ENCODE measurements around the gene PVALEF.

GRCh38 chr17:81120695-81121621 lies 44.3 kb upstream of the PVALEF start:
- TF ChIP-seq, protein P1, sequence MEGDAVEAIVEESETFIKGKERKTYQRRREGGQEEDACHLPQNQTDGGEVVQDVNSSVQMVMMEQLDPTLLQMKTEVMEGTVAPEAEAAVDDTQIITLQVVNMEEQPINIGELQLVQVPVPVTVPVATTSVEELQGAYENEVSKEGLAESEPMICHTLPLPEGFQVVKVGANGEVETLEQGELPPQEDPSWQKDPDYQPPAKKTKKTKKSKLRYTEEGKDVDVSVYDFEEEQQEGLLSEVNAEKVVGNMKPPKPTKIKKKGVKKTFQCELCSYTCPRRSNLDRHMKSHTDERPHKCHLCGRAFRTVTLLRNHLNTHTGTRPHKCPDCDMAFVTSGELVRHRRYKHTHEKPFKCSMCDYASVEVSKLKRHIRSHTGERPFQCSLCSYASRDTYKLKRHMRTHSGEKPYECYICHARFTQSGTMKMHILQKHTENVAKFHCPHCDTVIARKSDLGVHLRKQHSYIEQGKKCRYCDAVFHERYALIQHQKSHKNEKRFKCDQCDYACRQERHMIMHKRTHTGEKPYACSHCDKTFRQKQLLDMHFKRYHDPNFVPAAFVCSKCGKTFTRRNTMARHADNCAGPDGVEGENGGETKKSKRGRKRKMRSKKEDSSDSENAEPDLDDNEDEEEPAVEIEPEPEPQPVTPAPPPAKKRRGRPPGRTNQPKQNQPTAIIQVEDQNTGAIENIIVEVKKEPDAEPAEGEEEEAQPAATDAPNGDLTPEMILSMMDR (IDR thresholded peaks at IDR 0.05), result no peak
- TF ChIP-seq POLR2A (IDR thresholded peaks at IDR 0.05), result no peak
